Hematopoietic multipotent progenitor cell treated with erythropoietin and hydrocortisone succinate and interleukin-3 and kit ligand, for 8 days (in vitro differentiated cells): ENCODE results near the gene BOD1.
"Not testable (repeated sequence)": the region's sequence is repeated elsewhere in the genome, so short reads cannot be mapped to it uniquely, and the experiment has no call there.

ENCODE experiments used
- DNase-seq: peaks from one replicate; pipeline ENCODE4 v3.0.0-alpha.2; 2015

BOD1 gene

GRCh38 chr5:173613433-173614159 is 2.9 kb downstream of the BOD1 start:
- DNase-seq: no peak

GRCh38 chr5:173612948-173613347 is 3.5 kb downstream of the BOD1 start:
- no peak for DNase-seq

- no peak for DNase-seq
Observed at GRCh38 chr5:173611706-173612105, 4.7 kb downstream of the BOD1 start.

- DNase-seq: no peak
Observed at GRCh38 chr5:173604141-173604540, 12.3 kb downstream of the BOD1 start.

GRCh38 chr5:173602423-173602822 is 14.0 kb downstream of the BOD1 start:
- peak; percentile 93 for DNase-seq

GRCh38 chr5:173598686-173599085 is 17.8 kb downstream of the BOD1 start:
- DNase-seq: no peak

GRCh38 chr5:173597304-173597703 is 19.1 kb downstream of the BOD1 start:
- no peak for DNase-seq

- no peak for DNase-seq
Observed at GRCh38 chr5:173595841-173596240, 20.6 kb downstream of the BOD1 start.

GRCh38 chr5:173594061-173594460 is 22.4 kb downstream of the BOD1 start:
- no peak for DNase-seq

GRCh38 chr5:173592050-173592669 is 24.3 kb downstream of the BOD1 start:
- peak; percentile 51 for DNase-seq

GRCh38 chr5:173591056-173591514 is 25.4 kb downstream of the BOD1 start:
- DNase-seq: no peak

- DNase-seq: no peak
Observed at GRCh38 chr5:173590436-173591055, 25.9 kb downstream of the BOD1 start.

- not testable (repeated sequence) for DNase-seq
Observed at GRCh38 chr5:173586133-173586532, 30.3 kb downstream of the BOD1 start.

GRCh38 chr5:173583346-173583745 is 33.1 kb downstream of the BOD1 start:
- no peak for DNase-seq

- DNase-seq: no peak
Observed at GRCh38 chr5:173582216-173583111, 34.0 kb downstream of the BOD1 start.

- peak; percentile 50 for DNase-seq
Observed at GRCh38 chr5:173581408-173582215, 34.8 kb downstream of the BOD1 start.

- no peak for DNase-seq
Observed at GRCh38 chr5:173578947-173579615, 37.4 kb downstream of the BOD1 start.

- no peak for DNase-seq
Observed at GRCh38 chr5:173577817-173578216, 38.6 kb downstream of the BOD1 start.

- DNase-seq: no peak
Observed at GRCh38 chr5:173577166-173577565, 39.3 kb downstream of the BOD1 start.

- DNase-seq: no peak
Observed at GRCh38 chr5:173575985-173576384, 40.5 kb downstream of the BOD1 start.

- DNase-seq: no peak
Observed at GRCh38 chr5:173574983-173575382, 41.5 kb downstream of the BOD1 start.
